ENCODE measurements around the gene COL5A2.

COL5A2 gene

GRCh38 chr2:189046320-189046719 lies 133.2 kb downstream of the COL5A2 start:
- no peak for DNase-seq

GRCh38 chr2:189045836-189046235 lies 133.7 kb downstream of the COL5A2 start:
- DNase-seq: no peak

- no peak for DNase-seq
These were observed 142.0 kb downstream of the COL5A2 start for GRCh38 chr2:189037518-189037917.

- no peak for DNase-seq
These were observed 154.5 kb downstream of the COL5A2 start for GRCh38 chr2:189024901-189025618.

GRCh38 chr2:189022492-189022891 lies 157.1 kb downstream of the COL5A2 start:
- DNase-seq: no peak

GRCh38 chr2:189022053-189022481 lies 157.5 kb downstream of the COL5A2 start:
- no peak for DNase-seq

GRCh38 chr2:189020179-189020578 lies 159.4 kb downstream of the COL5A2 start:
- DNase-seq: no peak

- no peak for DNase-seq
These were observed 160.9 kb downstream of the COL5A2 start for GRCh38 chr2:189018631-189019030.

GRCh38 chr2:189016311-189016861 lies 163.2 kb downstream of the COL5A2 start:
- no peak for DNase-seq

- DNase-seq: no peak
These were observed 164.2 kb downstream of the COL5A2 start for GRCh38 chr2:189015359-189015758.

- no peak for DNase-seq
These were observed 165.0 kb downstream of the COL5A2 start for GRCh38 chr2:189014449-189015138.

- DNase-seq: no peak
These were observed 165.7 kb downstream of the COL5A2 start for GRCh38 chr2:189013671-189014448.

GRCh38 chr2:189013031-189013430 lies 166.5 kb downstream of the COL5A2 start:
- DNase-seq: no peak

- no peak for DNase-seq
These were observed 167.2 kb downstream of the COL5A2 start for GRCh38 chr2:189012351-189012750.

GRCh38 chr2:189010536-189010935 lies 169.0 kb downstream of the COL5A2 start:
- DNase-seq: no peak

GRCh38 chr2:189008555-189009262 lies 170.9 kb downstream of the COL5A2 start:
- no peak for DNase-seq

- DNase-seq: no peak
These were observed 177.5 kb downstream of the COL5A2 start for GRCh38 chr2:189002079-189002478.

GRCh38 chr2:189000221-189000620 lies 179.3 kb downstream of the COL5A2 start:
- DNase-seq: no peak

GRCh38 chr2:188997263-188997662 lies 182.3 kb downstream of the COL5A2 start:
- no peak for DNase-seq

GRCh38 chr2:188993247-188993646 lies 186.3 kb downstream of the COL5A2 start:
- no peak for DNase-seq

- no peak for DNase-seq
These were observed 192.7 kb downstream of the COL5A2 start for GRCh38 chr2:188986839-188987238.

GRCh38 chr2:188984680-188985079 lies 194.9 kb downstream of the COL5A2 start:
- no peak for DNase-seq

GRCh38 chr2:188984065-188984491 lies 195.5 kb downstream of the COL5A2 start:
- DNase-seq: no peak

Data from cortex of kidney (tissue), 1 donor.